ENCODE data around the gene WDR33.
"Not testable (repeated sequence)": the region's sequence is repeated elsewhere in the genome, so short reads cannot be mapped to it uniquely, and the experiment has no call there.

Gene WDR33

GRCh38 chr2:127807678-127808353 lies 3.2 kb downstream of the WDR33 start:
- no peak for DNase-seq

- not testable (repeated sequence) for DNase-seq
Measured at GRCh38 chr2:127806860-127807259, 4.1 kb downstream of the WDR33 start.

GRCh38 chr2:127805491-127805890 lies 5.5 kb downstream of the WDR33 start:
- DNase-seq: no peak

- DNase-seq: no peak
Measured at GRCh38 chr2:127799926-127800325, 11.0 kb downstream of the WDR33 start.

- no peak for DNase-seq
Measured at GRCh38 chr2:127796389-127796788, 14.6 kb downstream of the WDR33 start.

- DNase-seq: not testable (repeated sequence)
Measured at GRCh38 chr2:127794901-127795300, 16.1 kb downstream of the WDR33 start.

GRCh38 chr2:127792805-127793204 lies 18.2 kb downstream of the WDR33 start:
- no peak for DNase-seq

GRCh38 chr2:127790694-127791529 lies 20.1 kb downstream of the WDR33 start:
- DNase-seq: no peak

GRCh38 chr2:127786048-127786809 lies 24.7 kb downstream of the WDR33 start:
- no peak for DNase-seq

GRCh38 chr2:127784965-127785518 lies 25.9 kb downstream of the WDR33 start:
- no peak for DNase-seq

- DNase-seq: no peak
Measured at GRCh38 chr2:127783101-127783500, 27.9 kb downstream of the WDR33 start.

- no peak for DNase-seq
Measured at GRCh38 chr2:127778850-127779249, 32.1 kb downstream of the WDR33 start.

- no peak for DNase-seq
Measured at GRCh38 chr2:127778447-127778846, 32.5 kb downstream of the WDR33 start.

- DNase-seq: no peak
Measured at GRCh38 chr2:127776122-127776780, 34.7 kb downstream of the WDR33 start.

GRCh38 chr2:127771756-127772155 lies 39.2 kb downstream of the WDR33 start:
- no peak for DNase-seq

- no peak for DNase-seq
Measured at GRCh38 chr2:127770973-127771735, 39.8 kb downstream of the WDR33 start.

- DNase-seq: not testable (repeated sequence)
Measured at GRCh38 chr2:127770534-127770933, 40.4 kb downstream of the WDR33 start.

- no peak for DNase-seq
Measured at GRCh38 chr2:127769587-127769986, 41.4 kb downstream of the WDR33 start.

GRCh38 chr2:127768775-127769479 lies 42.0 kb downstream of the WDR33 start:
- DNase-seq: no peak

- DNase-seq: no peak
Measured at GRCh38 chr2:127763776-127764175, 47.2 kb downstream of the WDR33 start.

- DNase-seq: no peak
Measured at GRCh38 chr2:127762846-127763245, 48.1 kb downstream of the WDR33 start.
